ENCODE measurements around the gene EMC9. TPM values are rescaled to one million over a fixed set of nuclear protein-coding genes. Genes with fewer than 3 reads are reported as not detected.

The EMC9 gene
- total RNA-seq, 2 donors from 2014 or later: 38.0 to 56.5 TPM

DNA sequence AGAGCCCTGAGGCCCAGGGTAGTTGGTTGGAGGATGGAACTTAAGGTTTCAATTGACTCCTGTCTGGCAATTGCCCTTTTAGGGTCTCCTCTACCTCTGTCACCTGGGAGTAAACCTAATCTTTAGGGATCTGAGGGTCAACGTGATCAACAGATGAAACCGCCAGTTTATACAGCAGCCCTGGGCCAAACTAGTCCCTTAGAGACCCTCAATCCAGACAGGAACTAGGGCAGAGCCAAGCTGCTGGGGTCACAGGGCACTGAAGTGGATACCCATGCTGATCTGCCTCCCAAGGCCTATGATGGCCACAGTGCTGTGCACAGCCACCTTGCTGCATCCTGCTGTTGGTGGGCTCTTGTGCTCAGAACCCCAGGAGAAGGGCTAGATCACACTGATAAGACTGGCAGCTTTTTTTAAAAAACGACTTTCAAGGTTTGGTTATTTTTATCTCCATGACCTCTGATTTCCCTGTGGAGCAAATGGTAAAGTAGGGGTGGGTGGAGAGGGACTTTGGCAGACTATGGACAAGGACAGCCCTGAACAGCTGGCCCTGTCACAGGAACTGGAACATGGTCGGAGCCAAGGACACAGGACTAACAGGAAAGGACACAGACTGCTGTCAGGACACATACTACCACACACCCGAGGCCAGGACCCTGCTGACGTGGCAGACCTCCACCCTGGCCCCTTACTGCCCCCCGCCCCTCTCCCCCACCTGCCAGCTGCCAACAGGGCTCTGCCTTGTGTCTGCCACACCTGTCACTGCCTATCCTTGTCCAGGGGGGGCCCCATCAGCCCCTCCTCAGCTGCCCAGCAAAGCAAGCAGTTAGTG lies 10.5 kb downstream of the EMC9 start:
- ATAC-seq (replicated peaks in 1 of 2) (no peak), DNase-seq (no peak)
- no peaks in the 10 kb centered on the region for H3K9me3 Mint-ChIP-seq
- H3K27me3 Mint-ChIP-seq (ENCODE audit: low read depth): no peaks in the 10 kb centered on the region
- H3K36me3 Mint-ChIP-seq (ENCODE audit: insufficient read depth in 2 of 2): no peaks in the 10 kb centered on the region
- H3K4me3 Mint-ChIP-seq: no peak overlapping the region
- H3K4me1 Mint-ChIP-seq (ENCODE audit: low read depth): peaks cover 32% of the 10 kb centered on the region
- no peak overlapping the region for H3K27ac Mint-ChIP-seq

DNA sequence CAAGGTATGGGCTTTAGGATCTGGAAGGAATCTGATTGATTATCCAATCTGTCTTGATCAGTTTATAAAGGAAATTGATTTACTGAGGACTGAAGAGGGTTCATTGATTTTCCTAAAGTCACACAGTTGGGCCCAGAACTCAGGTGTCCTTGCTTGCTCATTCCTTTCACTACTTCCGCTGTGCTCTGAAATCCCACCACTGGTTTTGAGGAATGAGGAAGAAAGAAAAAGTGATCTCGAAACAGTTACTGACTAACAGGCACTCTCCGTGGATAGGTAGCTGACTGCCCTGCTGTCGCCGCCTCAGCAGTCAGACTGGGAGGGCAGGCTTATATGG lies 11.0 kb downstream of the EMC9 start, which contains the start of gene FITM1:
TSS of gene FITM1 (plus strand) at position 280 of the 337 bp plus-strand sequence. CDS start 905 bp downstream, outside the sequence.
- H3K36me3 Mint-ChIP-seq (ENCODE audit: insufficient read depth in 2 of 2): no peaks in the 10 kb centered on the region
- H3K9me3 Mint-ChIP-seq: no peaks in the 10 kb centered on the region
- no peaks in the 10 kb centered on the region for H3K27me3 Mint-ChIP-seq (ENCODE audit: low read depth)
- DNase-seq (no peak), ATAC-seq (replicated peaks in 1 of 2) (no peak)
- H3K4me1 Mint-ChIP-seq (ENCODE audit: low read depth): peaks cover 29% of the 10 kb centered on the region
- no peak within 1 kb of the TSS for H3K4me3 Mint-ChIP-seq
- H3K27ac Mint-ChIP-seq: no peak within 1 kb of the TSS

DNA sequence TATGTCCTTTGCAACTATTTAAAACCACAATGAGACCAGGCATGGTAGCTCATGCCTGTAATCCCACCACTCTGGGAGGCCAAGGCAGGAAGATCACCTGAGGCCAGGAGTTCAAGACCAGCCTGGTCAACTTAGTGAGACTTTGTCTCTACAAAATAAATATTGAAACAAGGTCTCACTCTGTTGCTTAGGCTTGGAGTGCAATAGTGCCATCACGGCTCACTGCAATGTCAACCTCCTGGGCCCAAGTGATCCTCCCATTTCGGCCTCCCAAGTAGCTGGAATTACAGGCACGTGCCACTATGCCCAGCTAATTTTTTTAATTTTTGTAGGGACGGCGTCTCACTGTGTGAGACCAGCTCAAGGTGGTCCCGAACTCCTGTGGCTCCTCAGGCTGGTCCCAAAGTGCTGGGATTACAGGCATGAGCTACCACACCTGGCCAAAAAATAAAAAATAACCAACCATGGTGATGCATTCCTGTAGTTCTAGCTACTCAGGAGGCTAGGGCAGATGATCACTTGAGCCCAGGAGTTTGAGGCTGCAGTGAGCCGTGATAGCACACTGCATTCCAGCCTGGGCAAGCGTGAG lies 11.9 kb downstream of the EMC9 start:
- Mint-ChIP-seq H3K4me3 (no peak overlapping the region), H3K27ac (no peak overlapping the region), H3K4me1 (ENCODE audit: low read depth) (peaks cover 23% of the 10 kb centered on the region), H3K36me3 (ENCODE audit: insufficient read depth in 2 of 2) (no peaks in the 10 kb centered on the region), H3K27me3 (ENCODE audit: low read depth) (no peaks in the 10 kb centered on the region), H3K9me3 (no peaks in the 10 kb centered on the region)
- DNase-seq: no peak
- ATAC-seq (replicated peaks in 1 of 2): no peak

DNA sequence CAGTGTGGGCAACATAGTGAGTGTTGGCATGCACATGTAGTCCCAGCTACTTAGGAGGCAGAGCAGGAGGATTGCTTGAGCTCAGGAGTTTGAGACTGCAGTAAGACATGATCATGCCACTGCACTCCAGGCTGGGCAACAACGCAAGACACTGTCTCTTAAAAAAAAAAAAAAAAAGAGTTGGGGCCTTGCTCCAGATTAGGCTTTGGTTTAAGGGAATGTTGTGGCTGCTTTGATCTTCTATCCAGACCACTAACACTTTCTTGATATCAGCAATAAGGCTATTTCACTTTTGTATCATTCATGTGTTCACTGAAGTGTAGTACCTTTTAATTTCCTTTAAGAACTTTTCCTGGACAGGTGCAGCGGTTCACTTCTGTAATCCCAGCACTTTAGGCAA lies 13.7 kb downstream of the EMC9 start:
- no peak overlapping the region for H3K27ac Mint-ChIP-seq
- H3K9me3 Mint-ChIP-seq: no peaks in the 10 kb centered on the region
- peaks cover 22% of the 10 kb centered on the region for H3K4me1 Mint-ChIP-seq (ENCODE audit: low read depth)
- H3K36me3 Mint-ChIP-seq (ENCODE audit: insufficient read depth in 2 of 2): peaks cover 1 to 4% of the 10 kb centered on the region in 2 donors
- no peak overlapping the region for H3K4me3 Mint-ChIP-seq
- DNase-seq (no peak), ATAC-seq (replicated peaks in 1 of 2) (no peak)
- no peaks in the 10 kb centered on the region for H3K27me3 Mint-ChIP-seq (ENCODE audit: low read depth)

DNA sequence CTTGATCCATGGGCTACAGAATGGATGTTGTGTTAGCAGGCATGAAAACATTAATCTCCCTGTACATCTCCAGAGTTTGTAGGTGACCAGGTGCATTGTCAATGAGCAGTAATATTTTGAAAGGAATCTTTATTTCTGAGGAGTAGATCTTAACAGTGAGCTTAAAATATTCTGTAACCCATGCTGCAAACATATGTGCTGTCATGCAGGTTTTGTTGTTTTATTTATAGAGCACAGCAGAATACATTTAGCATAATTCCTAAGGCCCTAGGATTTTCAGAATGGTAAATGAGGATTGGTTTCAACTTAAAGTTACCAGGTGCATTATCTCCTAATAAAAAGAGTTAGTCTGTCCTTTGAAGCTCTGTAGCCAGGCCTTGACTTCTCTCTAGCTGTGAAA lies 14.5 kb downstream of the EMC9 start:
- peaks cover 4% of the 10 kb centered on the region in 2 donors for H3K36me3 Mint-ChIP-seq (ENCODE audit: insufficient read depth in 2 of 2)
- ATAC-seq (replicated peaks in 1 of 2) (no peak), DNase-seq (no peak)
- no peaks in the 10 kb centered on the region for H3K9me3 Mint-ChIP-seq
- H3K4me3 Mint-ChIP-seq: no peak overlapping the region
- no peaks in the 10 kb centered on the region for H3K27me3 Mint-ChIP-seq (ENCODE audit: low read depth)
- H3K4me1 Mint-ChIP-seq (ENCODE audit: low read depth): peaks cover 15% of the 10 kb centered on the region
- no peak overlapping the region for H3K27ac Mint-ChIP-seq

DNA sequence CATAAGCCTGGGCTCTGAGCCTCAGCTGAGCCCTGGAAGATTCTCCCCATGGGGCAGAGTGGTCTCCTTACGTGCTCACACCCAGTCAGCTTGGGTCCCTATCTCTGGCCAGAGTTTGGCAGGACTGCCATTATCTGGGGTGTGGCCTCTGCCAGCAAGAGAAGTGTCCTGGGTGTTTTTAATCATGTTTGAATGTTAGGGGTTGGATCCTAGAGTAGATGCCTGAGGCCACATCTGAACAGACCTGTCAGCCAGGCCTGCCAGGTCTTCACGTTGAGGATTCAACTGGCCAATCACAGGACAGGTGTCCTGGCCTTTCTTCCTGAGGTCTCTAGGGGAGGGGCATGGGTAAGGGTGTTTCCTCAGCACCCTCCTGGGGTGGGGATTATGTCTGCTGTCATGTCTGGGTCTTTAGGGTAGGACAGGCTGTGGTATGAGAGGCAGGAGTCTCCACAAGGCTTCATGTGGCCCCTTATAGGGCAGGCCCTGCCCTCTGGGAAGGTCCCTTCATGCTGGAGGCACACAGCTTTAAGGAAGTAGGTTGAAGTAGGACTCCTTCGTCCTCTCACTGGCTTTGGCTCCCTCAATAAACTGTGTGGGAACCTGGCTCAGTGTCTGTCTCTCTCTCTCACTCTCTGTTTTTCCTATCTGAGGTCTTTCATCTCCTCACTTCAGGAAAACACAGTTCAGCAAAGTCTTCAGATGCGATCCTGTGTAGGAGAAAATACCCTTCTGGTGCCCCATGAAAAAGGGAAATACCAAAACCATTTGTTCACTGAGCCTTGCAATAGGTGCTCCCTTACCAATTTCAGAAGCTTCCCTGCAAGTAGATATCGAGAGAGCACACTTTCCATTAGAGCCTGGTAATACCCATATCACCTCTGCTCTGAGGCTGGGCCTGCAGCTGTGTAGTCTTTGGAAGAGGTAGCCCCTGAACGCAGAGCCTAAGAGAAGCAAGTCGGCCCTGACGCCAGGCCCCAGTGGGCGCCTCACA lies 17.7 kb downstream of the EMC9 start:
- Mint-ChIP-seq H3K36me3 (ENCODE audit: insufficient read depth in 2 of 2) (peaks cover 9 to 20% of the 10 kb centered on the region in 2 donors), H3K4me3 (no peak overlapping the region), H3K27me3 (ENCODE audit: low read depth) (no peaks in the 10 kb centered on the region), H3K9me3 (no peaks in the 10 kb centered on the region), H3K4me1 (ENCODE audit: low read depth) (peaks cover 12% of the 10 kb centered on the region), H3K27ac (no peak overlapping the region)
- ATAC-seq (replicated peaks in 1 of 2): peak; percentile 20 to 27
- DNase-seq: no peak

DNA sequence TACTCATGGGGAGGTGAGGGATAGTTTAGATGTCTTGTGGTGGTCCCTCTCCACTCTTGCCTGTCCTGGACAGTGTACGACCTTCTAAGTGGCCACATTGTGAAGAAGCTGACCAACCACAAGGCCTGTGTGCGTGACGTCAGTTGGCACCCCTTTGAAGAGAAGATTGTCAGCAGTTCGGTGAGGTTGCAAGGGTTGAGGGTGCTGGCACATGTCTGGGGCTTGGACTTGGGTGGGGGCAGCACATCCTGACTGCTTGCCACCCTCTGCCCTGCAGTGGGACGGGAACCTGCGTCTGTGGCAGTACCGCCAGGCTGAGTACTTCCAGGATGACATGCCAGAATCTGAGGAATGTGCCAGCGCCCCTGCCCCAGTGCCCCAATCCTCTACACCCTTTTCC lies 18.5 kb downstream of the EMC9 start:
- Mint-ChIP-seq H3K4me3 (no peak overlapping the region), H3K27ac (no peak overlapping the region), H3K36me3 (ENCODE audit: insufficient read depth in 2 of 2) (peaks cover 12 to 26% of the 10 kb centered on the region in 2 donors), H3K9me3 (no peaks in the 10 kb centered on the region), H3K4me1 (ENCODE audit: low read depth) (peaks cover 9% of the 10 kb centered on the region), H3K27me3 (ENCODE audit: low read depth) (no peaks in the 10 kb centered on the region)
- ATAC-seq (replicated peaks in 1 of 2) (peak in 1 of 2 donors; percentile 11), DNase-seq (no peak)

DNA sequence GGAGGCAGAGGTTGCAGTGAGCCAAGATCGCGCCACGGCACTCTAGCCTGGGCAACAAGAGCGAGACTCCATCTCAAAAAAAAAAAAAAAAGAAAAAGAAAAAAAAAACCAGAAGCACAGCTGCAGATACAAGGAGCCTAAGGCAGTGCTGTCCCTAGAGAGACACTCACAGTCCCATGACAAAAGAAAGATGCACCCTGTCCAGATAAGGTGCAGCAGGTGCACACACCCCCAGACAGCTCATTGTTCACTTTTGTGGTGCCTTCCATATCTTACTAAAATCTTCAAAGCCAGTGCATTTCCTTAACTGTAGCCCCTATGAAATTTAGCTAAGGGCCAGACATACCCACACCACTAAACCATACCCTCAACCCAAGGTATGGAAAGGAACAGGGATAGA lies 19.0 kb downstream of the EMC9 start:
- Mint-ChIP-seq H3K4me1 (ENCODE audit: low read depth) (peaks cover 7% of the 10 kb centered on the region), H3K27me3 (ENCODE audit: low read depth) (no peaks in the 10 kb centered on the region), H3K36me3 (ENCODE audit: insufficient read depth in 2 of 2) (peaks cover 12 to 30% of the 10 kb centered on the region in 2 donors), H3K9me3 (no peaks in the 10 kb centered on the region), H3K4me3 (no peak overlapping the region), H3K27ac (no peak overlapping the region)
- peak in 1 of 2 donors; percentile 16 for ATAC-seq (replicated peaks in 1 of 2)
- no peak for DNase-seq

DNA sequence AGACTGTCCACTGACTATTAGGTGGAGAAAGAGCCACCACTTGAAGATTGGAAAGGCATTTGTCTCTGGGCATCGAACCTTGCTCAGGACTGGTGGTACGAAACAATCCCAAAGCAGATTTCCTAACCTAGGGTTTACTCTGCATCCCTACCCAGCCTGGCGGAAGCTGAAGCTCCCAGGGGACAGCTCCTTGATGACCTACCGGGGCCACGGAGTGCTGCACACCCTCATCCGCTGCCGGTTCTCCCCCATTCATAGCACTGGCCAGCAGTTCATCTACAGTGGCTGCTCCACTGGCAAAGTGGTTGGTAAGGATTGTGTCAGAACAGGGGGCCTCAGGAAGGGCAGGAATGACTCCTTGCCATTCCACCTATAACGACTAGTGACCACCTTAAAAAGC lies 20.2 kb downstream of the EMC9 start:
- H3K36me3 Mint-ChIP-seq (ENCODE audit: insufficient read depth in 2 of 2): peaks cover 16 to 37% of the 10 kb centered on the region in 2 donors
- DNase-seq: no peak
- H3K4me3 Mint-ChIP-seq: no peak overlapping the region
- H3K27ac Mint-ChIP-seq: no peak overlapping the region
- ATAC-seq (replicated peaks in 1 of 2): no peak
- no peaks in the 10 kb centered on the region for H3K9me3 Mint-ChIP-seq
- no peaks in the 10 kb centered on the region for H3K27me3 Mint-ChIP-seq (ENCODE audit: low read depth)
- H3K4me1 Mint-ChIP-seq (ENCODE audit: low read depth): peaks cover 15% of the 10 kb centered on the region

DNA sequence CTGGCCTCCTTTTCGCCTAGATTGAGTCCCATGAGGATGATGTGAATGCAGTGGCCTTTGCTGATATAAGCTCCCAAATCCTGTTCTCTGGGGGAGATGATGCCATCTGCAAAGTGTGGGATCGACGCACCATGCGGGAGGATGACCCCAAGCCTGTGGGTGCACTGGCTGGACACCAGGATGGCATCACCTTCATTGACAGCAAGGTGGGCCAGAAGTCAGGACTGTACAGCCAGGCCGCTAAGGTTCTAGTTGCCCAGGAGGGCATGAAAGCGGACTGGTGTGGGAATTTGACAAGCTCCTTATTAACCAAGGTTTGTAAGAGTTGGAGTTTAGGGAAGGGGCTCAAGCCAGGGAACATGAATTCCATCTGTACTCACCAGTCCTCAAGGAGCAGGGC lies 21.7 kb downstream of the EMC9 start:
- no peaks in the 10 kb centered on the region for H3K27me3 Mint-ChIP-seq (ENCODE audit: low read depth)
- no peak for ATAC-seq (replicated peaks in 1 of 2)
- no peak for DNase-seq
- H3K4me1 Mint-ChIP-seq (ENCODE audit: low read depth): peaks cover 27% of the 10 kb centered on the region
- no peak overlapping the region for H3K27ac Mint-ChIP-seq
- no peaks in the 10 kb centered on the region for H3K9me3 Mint-ChIP-seq
- no peak overlapping the region for H3K4me3 Mint-ChIP-seq
- peaks cover 21 to 45% of the 10 kb centered on the region in 2 donors for H3K36me3 Mint-ChIP-seq (ENCODE audit: insufficient read depth in 2 of 2)

DNA sequence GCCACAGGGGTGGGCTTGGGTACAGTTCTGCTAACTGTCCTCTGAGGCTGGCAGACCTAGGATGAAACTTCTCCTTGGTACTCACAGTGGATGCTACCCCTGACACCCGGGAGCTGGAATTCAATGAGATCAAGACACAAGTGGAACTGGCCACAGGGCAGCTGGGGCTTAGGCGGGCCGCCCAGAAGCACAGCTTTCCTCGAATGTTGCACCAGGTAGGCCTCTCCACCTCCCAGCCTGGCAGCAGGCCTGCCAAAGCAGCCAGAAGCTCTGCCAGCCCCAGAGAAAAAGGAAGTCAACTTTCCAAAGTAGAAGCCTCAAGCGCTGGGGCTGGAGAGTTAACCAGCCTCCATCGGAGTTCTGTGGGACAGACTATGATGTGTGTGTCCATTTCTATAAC lies 24.2 kb downstream of the EMC9 start:
- H3K27me3 Mint-ChIP-seq (ENCODE audit: low read depth): no peaks in the 10 kb centered on the region
- H3K4me1 Mint-ChIP-seq (ENCODE audit: low read depth): peaks cover 20% of the 10 kb centered on the region
- DNase-seq: no peak
- H3K9me3 Mint-ChIP-seq: no peaks in the 10 kb centered on the region
- peaks cover 17 to 41% of the 10 kb centered on the region in 2 donors for H3K36me3 Mint-ChIP-seq (ENCODE audit: insufficient read depth in 2 of 2)
- no peak for ATAC-seq (replicated peaks in 1 of 2)
- H3K4me3 Mint-ChIP-seq: no peak overlapping the region
- H3K27ac Mint-ChIP-seq: no peak overlapping the region

DNA sequence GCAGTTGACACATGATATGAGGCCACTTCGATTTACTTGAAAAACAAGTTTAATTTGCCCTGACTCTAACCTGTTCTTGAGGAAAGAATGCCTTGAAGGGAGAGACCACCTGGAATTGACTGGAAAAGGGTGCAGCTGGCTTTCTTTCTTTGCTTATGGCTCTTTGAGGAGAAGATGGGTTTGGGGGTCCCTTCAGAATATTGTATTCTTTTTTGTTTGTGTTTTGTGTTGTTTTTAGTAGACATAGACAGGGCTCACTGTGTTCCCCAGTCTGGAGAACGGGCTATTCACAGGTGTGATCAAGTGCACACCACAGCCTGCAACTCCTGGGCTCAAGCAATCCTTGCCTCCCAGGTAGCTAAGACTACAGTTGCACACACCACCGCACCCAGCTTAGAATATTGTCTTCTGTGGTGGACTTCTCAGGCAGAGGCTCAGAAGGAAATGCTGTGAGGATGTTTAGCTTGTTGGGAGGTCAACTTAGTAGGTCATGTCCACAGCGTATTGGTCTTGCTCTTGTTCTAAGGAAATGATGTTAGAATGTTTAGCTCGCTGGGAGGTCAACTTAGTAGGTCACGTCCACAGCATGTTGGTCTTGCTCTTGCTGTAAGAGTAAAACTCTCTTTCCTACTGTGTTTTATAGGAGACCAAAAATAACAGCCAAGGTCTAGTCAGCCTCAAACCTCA lies 25.1 kb downstream of the EMC9 start:
- DNase-seq (no peak), ATAC-seq (replicated peaks in 1 of 2) (no peak)
- H3K9me3 Mint-ChIP-seq: no peaks in the 10 kb centered on the region
- no peaks in the 10 kb centered on the region for H3K27me3 Mint-ChIP-seq (ENCODE audit: low read depth)
- H3K4me3 Mint-ChIP-seq: peak overlapping the region; percentile 98 to 100
- peaks cover 15 to 38% of the 10 kb centered on the region in 2 donors for H3K36me3 Mint-ChIP-seq (ENCODE audit: insufficient read depth in 2 of 2)
- peaks cover 20% of the 10 kb centered on the region for H3K4me1 Mint-ChIP-seq (ENCODE audit: low read depth)
- H3K27ac Mint-ChIP-seq: peak overlapping the region; percentile 74

Measured in activated T-cell treated with anti-CD3 and anti-CD28 coated beads, Interleukin-2, amount 50 U/mL, for 72 hours (primary cell).